GM19463 (cell line): Measurements from ENCODE around the gene MAGI1.

Source experiments
- ATAC-seq: cut with Tn5 transposase; IDR thresholded peaks from one replicate; pipeline ENCODE4 v1.9.1; 2021; ENCODE audit warnings: mild to moderate bottlenecking, moderate library complexity; ENCODE audit not compliant: unreplicated experiment

The MAGI1 gene

GRCh38 chr3:66015841-66016240 lies 22.9 kb downstream of the MAGI1 start:
- no peak for ATAC-seq

GRCh38 chr3:66014651-66015050 lies 24.1 kb downstream of the MAGI1 start:
- no peak for ATAC-seq

DNA sequence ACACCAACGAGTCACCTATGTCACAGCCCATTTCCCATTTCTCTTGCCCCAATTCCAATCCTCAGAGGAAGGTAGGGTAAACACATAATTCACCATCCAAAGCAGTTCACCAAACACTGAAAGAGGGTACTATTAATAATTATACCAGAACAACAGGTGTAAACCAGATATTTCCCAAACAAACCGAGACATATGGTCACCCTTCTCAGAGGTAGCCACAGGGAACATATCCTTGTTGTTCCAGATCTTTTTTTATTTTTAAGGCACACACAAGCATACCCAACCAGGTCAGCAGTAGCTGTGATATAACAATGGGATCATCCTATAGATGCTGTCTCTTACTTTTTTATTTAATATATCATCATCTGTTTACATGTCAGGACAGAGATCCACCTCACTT lies 24.7 kb downstream of the MAGI1 start:
- no peak for ATAC-seq

- no peak for ATAC-seq
Observed at GRCh38 chr3:66012711-66013110, 26.0 kb downstream of the MAGI1 start.

GRCh38 chr3:66010739-66011655 lies 27.7 kb downstream of the MAGI1 start:
- ATAC-seq: no peak

DNA sequence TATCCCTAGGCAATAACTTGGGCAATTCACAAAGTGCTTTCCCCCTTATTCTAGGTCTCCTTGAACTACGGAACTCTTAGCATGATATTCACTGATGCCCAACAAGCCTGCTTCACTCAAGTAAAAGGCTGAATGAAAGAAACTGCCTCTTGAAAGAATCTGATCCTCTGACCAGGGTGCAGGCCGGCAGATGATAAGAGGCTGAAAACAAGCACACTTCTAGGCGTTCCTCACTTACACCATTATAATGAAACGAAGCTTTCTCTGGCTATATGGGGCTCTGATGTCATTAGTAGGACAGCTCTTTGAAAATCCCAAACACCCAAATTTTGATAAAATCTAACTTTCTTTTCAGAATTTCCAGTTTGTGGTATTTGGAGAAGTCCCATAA lies 28.4 kb downstream of the MAGI1 start:
- ATAC-seq: no peak

GRCh38 chr3:66004244-66004643 lies 34.5 kb downstream of the MAGI1 start:
- no peak for ATAC-seq

GRCh38 chr3:66001626-66002025 lies 37.1 kb downstream of the MAGI1 start:
- no peak for ATAC-seq

- no peak for ATAC-seq
Observed at GRCh38 chr3:66000506-66000905, 38.2 kb downstream of the MAGI1 start.

DNA sequence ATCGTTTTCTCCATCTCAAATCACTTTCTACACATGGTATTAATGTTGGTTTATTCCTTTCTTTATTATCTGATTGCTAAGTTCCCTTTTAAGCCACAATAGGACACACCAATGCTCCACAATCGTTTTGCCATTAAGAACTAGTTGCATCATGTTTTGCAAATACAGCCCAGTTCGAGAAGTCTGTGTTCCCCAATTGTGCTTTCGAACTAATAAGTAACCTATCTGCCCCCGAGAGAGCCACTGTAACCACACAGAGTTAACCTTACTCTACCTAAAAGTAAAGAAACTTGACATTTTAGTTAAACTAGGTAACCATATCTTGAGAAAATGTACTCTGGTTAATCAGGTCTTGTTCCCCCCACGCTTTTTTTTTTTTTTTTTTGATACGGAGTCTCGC lies 39.1 kb downstream of the MAGI1 start:
- no peak for ATAC-seq

- ATAC-seq: no peak
Observed at GRCh38 chr3:65996589-65996988, 42.1 kb downstream of the MAGI1 start.

DNA sequence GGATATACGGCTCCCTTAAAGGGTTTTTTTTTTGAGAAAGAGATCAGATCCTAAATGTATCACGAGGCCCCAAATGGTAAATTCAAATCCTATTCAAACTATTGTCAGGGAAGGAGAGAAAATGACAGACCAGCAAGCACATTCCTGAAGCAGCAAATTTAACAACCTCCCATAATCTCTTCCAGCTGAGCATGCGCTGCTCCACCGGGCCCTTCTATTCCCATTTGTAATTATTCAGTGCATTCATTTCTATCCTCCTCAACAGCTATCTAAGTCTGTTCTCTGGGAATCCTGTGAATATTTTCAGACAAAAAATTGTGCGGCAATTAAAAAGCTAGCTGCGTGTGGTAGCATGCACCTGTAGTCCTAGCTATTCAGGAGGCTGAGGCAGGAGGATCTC lies 43.2 kb downstream of the MAGI1 start:
- ATAC-seq: no peak

- no peak for ATAC-seq
Observed at GRCh38 chr3:65995030-65995429, 43.7 kb downstream of the MAGI1 start.

DNA sequence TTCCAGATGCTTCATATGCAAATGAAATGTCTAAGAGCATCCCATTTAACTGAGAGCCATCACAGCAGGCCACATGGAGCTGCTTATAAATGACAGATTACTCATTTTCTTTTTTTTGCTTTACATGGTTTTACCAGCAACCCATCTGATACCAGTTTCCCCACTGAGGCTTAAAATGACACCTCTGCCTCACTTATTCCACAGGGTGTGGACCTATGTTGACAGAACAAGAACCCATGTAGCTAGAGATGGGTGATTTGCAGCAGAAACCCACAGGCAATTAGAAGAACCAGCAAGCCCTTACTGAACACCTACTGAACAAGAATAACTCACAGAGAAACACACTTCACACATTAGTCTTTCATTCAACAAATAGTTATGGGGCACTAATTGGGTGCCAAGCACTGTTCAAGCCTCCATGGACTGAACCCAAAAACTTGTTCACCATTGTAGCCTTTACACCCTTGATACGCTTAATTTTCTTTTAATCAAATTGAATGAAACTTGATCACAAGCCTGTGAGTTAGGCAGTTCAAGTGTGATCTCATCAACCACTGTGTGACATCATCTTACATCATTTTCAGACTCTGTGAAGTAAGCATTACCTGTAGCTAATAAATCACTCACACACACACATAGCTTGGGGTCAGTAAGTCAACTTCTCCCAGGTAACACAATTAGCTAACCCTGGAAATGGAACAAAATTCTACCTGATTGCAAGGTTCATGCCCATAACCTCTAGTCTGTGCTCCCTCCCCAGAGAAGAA lies 45.4 kb downstream of the MAGI1 start:
- no peak for ATAC-seq

- no peak for ATAC-seq
Observed at GRCh38 chr3:65992106-65992505, 46.6 kb downstream of the MAGI1 start.

GRCh38 chr3:65988411-65989180 lies 50.1 kb downstream of the MAGI1 start:
- ATAC-seq: no peak

DNA sequence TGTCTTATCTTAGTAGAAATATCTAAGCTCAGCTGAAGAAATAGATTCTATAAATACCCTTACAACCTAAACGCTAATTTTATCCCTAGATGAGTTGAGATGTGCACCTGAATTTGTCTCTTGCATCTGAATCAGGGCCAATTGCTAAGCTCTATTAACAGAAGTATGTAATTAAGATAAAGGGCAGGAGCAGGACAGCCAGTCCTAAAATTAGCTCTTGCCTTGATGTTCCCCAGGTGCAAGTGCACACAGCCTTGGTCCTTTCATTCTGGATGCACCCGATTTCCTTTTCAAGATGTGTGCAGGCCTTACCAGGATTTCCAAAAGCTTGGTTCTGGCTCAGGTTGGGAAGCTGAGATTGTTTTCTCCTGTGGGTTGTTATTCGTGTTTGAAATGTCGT lies 52.4 kb downstream of the MAGI1 start:
- ATAC-seq: no peak

DNA sequence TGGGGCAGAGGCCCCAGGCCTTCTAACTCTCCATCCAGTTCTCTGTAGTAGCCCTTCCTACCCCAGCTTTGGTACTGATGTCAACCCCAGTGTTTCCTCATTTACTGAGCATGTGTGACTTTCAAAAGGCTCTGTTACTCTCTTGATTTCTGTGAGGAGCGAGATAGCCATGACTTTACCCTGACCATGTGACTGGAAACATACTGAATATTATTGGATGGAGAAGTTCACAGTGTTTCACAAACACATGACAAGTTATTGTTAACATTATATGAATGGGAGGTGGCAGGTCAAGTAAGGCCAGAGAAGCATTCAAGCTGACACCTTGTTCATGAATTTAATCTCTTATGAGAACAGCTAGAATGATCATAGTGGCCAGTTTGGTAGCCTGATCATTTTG lies 53.7 kb downstream of the MAGI1 start:
- ATAC-seq: no peak

GRCh38 chr3:65983100-65983499 lies 55.6 kb downstream of the MAGI1 start:
- ATAC-seq: no peak

- no peak for ATAC-seq
Observed at GRCh38 chr3:65979731-65980130, 59.0 kb downstream of the MAGI1 start.

DNA sequence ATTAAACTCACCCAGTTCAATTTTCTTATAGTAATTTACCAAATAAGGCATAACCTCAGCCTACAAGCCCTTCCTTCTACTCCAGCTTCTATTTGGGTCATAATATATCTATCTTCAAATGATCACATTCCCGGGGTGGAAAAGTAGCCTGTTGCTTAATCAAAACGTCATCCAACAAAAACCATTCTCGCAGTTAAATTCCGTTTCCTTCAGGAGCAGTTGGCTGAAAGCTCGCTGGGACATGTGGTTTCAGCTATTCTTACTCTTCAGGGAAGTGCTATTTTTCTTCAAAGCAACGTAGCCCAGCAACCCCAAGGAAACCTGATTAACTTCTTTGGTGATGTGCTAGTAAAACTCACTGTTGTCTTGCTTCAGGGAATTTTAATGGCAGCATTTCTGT lies 59.6 kb downstream of the MAGI1 start:
- ATAC-seq: no peak
